AG20443 (cell line): ENCODE results near the gene KRT40.

Source experiments
- DNase-seq: peaks from one replicate; pipeline ENCODE4 v3.0.0; 2012; ENCODE audit warnings: low spot score, mixed read lengths

The KRT40 gene

GRCh38 chr17:40996829-40997228, 12.7 kb upstream of the KRT40 start:
- no peak for DNase-seq

GRCh38 chr17:40995116-40995515, 11.0 kb upstream of the KRT40 start:
- DNase-seq: no peak

- no peak for DNase-seq
Observed at GRCh38 chr17:40993839-40994238, 9.7 kb upstream of the KRT40 start, which contains the start of gene KRTAP3-3. Gene KRTAP3-3, minus strand, starts transcription at chr17:40994164. Its CDS starts 67 bp downstream, at chr17:40994097.

GRCh38 chr17:40993084-40993483, 9.0 kb upstream of the KRT40 start:
- no peak for DNase-seq

- no peak for DNase-seq
Observed at GRCh38 chr17:40992666-40993065, 8.5 kb upstream of the KRT40 start.

- no peak for DNase-seq
Observed at GRCh38 chr17:40986920-40987319, 2.8 kb upstream of the KRT40 start.

- DNase-seq: no peak
Observed at GRCh38 chr17:40981115-40981514, 3.0 kb downstream of the KRT40 start.

GRCh38 chr17:40980596-40980995, 3.5 kb downstream of the KRT40 start:
- peak; percentile 34 for DNase-seq

- DNase-seq: no peak
Observed at GRCh38 chr17:40980117-40980516, 4.0 kb downstream of the KRT40 start.

GRCh38 chr17:40978575-40979151, 5.5 kb downstream of the KRT40 start:
- DNase-seq: no peak

GRCh38 chr17:40975516-40975915, 8.6 kb downstream of the KRT40 start:
- DNase-seq: no peak

GRCh38 chr17:40974366-40974765, 9.8 kb downstream of the KRT40 start:
- no peak for DNase-seq

- DNase-seq: no peak
Observed at GRCh38 chr17:40967582-40967981, 16.5 kb downstream of the KRT40 start.

- DNase-seq: no peak
Observed at GRCh38 chr17:40966848-40967247, 17.3 kb downstream of the KRT40 start, which contains the start of gene KRT39. Gene KRT39, minus strand, starts transcription at chr17:40966948. Its CDS starts 92 bp downstream, at chr17:40966856.

- peak; percentile 49 for DNase-seq
Observed at GRCh38 chr17:40963838-40964237, 20.3 kb downstream of the KRT40 start.

- no peak for DNase-seq
Observed at GRCh38 chr17:40962059-40962561, 22.0 kb downstream of the KRT40 start.

GRCh38 chr17:40961591-40961990, 22.5 kb downstream of the KRT40 start:
- no peak for DNase-seq

- DNase-seq: no peak
Observed at GRCh38 chr17:40960144-40960543, 24.0 kb downstream of the KRT40 start.

GRCh38 chr17:40958086-40958953, 25.8 kb downstream of the KRT40 start:
- DNase-seq: no peak

GRCh38 chr17:40956401-40957254, 27.5 kb downstream of the KRT40 start:
- DNase-seq: peak; percentile 58

GRCh38 chr17:40953881-40954280, 30.2 kb downstream of the KRT40 start:
- DNase-seq: peak; percentile 60

- peak; percentile 67 for DNase-seq
Observed at GRCh38 chr17:40952661-40953060, 31.5 kb downstream of the KRT40 start.
